Stimulated activated CD8-positive, alpha-beta memory T cell treated with anti-CD3 and anti-CD28 coated beads, Interleukin-2, amount 100 ng/mL, for 1 hour (primary cell): ENCODE measurements around the gene USHBP1.
"Not testable (repeated sequence)": the region's sequence is repeated elsewhere in the genome, so short reads cannot be mapped to it uniquely, and the experiment has no call there.

Experiments
- DNase-seq, 2 donors: peaks; one replicate each; pipeline ENCODE4 v3.0.0-alpha.2; 2020; ENCODE audit warnings: low read depth in 2 of 2

USHBP1 gene

GRCh38 chr19:17296273-17296672 lies 31.7 kb upstream of the USHBP1 start:
- no peak for DNase-seq

GRCh38 chr19:17295551-17295950 lies 31.0 kb upstream of the USHBP1 start:
- not testable (repeated sequence) for DNase-seq

- DNase-seq, result no peak
Measured at GRCh38 chr19:17294051-17294891, 29.7 kb upstream of the USHBP1 start.

- no peak for DNase-seq
Measured at GRCh38 chr19:17293605-17294004, 29.1 kb upstream of the USHBP1 start.

DNA sequence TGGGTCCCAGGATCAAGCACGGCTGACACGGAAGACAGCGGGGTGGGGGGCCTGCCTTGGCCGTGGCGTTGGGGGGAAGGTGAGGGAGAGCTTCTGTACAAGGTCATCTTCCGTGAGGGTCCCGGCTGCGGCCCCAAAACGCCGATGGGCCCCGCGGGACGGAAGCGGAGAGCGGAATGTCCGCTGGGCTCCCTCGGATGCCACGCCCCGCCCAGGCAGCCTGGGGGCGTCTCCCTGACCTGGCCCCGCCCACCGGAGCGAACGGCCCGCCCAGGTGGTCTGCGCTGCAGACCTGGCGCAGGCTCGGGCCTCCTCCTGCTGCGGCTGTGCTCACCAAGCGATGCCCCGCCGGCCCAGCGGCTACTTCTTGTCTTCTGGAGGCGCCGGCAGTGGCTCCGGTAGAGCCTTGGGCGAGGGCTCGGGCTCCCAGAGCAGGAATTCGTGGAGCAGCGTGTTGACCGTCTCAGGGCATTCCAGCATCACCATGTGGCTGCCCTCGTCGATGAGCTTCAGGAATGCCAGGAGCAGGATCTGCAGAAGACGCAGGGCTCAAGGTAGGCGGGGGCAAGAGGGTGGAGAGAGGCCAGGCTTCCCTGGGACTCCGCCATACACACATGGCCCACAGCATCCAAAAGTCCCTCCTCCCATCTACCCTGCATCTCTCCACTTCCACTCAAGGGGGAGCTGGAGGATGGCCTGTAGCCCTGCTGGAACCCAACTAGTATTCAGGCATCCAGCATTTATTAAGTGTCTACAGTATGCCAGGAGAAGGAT lies 27.9 kb upstream of the USHBP1 start:
- DNase-seq, result peak; percentile 56 to 59

DNA sequence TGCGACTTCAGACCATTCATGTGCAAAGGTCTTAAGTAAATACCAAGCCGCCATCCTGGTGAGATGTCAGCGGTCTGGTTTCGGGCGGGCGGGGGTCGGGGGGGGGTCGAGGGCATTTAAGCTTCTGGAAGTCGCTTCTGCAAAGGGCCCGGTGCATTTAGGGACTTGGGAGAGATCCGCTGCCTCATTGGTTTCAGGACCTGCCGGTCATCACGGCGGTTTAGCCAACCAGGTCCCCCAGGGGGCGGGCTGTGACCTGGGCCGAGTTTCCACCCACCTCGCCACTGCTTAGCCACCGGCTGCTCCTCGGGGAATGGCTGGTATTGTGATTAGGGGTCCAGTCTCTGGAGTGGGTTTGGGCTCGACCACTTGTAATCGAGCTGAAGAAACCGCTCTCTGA lies 24.9 kb upstream of the USHBP1 start:
- no peak for DNase-seq

DNA sequence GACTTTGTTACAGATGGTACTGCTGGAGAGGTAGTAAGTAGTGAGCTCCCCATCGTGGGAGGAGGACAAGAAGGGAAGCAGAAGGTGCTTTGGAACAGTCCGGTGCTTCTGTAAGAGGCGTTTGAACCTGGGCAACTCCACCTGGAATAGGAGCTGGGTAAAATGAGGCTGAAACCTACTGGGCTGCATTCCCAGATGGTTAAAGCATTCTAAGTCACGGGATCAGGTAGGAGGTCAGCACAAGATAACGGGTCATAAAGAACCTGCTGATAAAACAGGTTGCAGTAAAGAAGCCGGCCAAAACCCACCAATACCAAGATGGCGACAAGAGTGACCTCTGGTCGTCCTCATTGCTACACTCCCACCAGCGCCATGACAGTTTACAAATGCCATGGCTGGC lies 22.2 kb upstream of the USHBP1 start:
- DNase-seq, result no peak

DNA sequence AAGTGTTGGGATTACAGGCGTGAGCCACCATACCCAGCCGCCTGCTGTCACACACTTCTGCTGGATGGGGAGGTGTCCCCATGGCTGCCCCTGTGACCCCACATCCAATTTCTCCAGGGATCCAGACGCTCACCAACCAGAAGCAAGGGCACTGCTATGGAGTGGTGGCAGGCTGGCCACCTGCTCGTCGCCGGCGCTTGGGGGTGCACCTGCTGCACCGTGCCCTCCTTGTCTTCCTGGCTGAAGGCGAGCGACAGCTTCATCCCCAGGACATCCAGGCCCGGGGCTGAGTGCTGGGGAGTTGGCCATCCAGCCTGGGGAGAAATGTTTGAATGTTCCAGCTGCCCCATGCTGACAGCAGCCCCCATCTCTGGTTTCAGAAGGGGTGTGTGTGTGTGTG lies 21.7 kb upstream of the USHBP1 start:
- DNase-seq, result no peak

- no peak for DNase-seq
Measured at GRCh38 chr19:17285415-17286135, 21.0 kb upstream of the USHBP1 start.

DNA sequence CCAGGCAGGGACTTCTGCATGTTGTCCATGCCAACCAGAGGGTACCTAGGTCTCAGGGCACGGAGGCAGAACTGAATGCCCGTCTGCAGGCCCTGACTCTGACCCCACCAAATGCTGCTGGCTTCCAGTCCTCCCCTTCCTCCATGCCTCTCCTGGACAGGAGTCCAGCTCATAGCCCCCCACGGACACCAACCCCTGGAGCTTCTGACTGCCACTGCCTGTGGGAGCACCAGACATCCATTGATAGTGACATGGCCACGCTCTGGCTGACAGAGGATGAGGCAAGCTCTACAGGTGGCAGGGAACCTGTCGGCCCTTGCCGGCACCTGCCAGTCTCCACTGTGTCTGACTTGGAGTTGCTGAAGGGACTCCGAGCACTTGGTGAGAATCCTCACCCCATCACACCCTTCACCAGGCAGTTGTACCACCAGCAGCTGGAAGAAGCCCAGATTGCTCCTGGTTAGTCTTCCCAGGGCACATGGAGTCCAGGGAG lies 19.0 kb upstream of the USHBP1 start:
- no peak for DNase-seq

DNA sequence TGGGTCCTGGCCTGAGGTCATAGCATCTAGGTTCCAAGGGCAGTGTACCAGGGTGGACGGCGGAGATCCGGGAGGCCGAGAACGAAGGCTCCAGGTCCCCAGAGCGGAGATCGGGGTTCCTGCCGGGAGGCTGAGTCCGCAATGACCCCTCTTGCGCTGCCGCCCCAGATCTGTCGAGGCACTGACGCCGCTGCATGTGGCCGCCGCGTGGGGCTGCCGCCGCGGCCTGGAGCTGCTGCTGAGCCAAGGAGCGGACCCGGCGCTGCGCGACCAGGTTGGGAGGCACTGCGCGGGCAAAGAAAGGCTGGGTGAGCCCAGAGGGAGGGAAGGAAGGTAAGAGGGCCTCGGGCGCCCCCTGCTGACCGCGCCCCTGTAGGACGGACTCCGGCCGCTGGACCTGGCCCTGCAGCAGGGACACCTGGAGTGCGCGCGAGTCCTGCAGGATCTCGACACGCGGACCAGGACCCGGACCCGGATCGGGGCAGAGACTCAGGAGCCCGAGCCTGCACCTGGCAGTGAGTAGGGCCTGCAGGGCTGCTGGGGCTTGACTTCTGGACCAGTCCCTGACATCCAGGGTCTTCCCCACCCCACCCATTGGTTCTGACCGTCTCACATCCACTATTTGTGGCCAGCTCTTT lies 18.1 kb upstream of the USHBP1 start:
- peak; percentile 50 to 62 for DNase-seq

- no peak for DNase-seq
Measured at GRCh38 chr19:17281391-17282304, 17.1 kb upstream of the USHBP1 start, which contains the start of gene ANKLE1. TSS of gene ANKLE1 (plus strand) at chr19:17281901. CDS start at chr19:17281921, 20 bp downstream.

DNA sequence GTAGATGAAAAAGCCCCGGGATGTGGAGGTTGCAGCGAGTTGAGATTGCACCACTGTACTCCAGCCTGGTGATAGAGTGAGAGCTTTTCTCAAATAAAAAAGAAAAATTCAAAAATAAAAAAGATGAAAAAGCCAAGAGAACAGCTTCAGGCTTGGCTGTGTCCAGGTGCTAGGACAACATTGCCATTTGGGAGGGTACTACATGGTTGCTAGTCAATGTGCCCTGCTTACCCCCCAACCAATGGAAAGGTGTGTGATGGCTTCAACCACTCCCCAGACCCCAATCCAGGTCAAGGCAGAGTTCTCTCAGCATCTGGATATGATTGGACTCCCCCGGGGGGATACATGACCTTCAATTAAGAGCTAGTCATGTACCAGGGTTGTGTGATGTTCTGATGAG lies 14.9 kb upstream of the USHBP1 start:
- DNase-seq, result no peak

DNA sequence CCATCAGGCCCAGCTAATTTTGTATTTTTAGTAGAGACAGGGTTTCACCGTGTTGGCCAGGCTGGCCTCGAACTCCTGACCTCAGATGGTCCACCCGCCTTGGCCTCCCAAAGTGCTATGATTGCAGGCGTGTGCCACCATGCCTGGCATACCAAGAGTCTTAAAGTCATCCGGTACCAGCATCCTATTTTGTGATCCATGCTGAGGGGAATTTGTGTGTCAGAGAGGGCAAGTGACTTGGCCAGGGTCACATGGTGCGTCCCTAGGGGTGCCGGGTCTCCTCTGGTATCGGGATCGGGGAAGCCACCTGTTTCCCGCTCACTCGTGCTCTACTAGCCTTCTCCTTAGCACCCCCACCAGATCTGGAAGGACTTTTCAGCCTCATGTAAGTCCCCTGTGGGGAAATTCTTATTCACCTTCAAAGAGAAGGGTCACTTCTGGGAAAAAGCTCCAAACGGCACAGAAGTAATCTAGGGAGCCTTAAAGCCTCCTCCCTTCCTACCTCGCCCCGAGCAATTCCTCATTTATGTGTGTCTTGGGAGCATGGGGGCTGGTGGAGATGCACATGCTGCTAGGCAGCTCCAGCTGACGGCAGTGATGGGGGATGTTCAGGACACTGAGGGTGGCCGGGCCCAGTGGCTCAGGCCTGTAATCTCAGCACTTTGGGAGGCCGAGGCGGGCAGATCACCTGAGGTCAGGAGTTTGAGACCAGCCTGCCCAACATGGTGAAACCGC lies 11.1 kb upstream of the USHBP1 start:
- DNase-seq, result no peak

GRCh38 chr19:17274892-17275291 lies 10.3 kb upstream of the USHBP1 start:
- DNase-seq, result not testable (repeated sequence)

DNA sequence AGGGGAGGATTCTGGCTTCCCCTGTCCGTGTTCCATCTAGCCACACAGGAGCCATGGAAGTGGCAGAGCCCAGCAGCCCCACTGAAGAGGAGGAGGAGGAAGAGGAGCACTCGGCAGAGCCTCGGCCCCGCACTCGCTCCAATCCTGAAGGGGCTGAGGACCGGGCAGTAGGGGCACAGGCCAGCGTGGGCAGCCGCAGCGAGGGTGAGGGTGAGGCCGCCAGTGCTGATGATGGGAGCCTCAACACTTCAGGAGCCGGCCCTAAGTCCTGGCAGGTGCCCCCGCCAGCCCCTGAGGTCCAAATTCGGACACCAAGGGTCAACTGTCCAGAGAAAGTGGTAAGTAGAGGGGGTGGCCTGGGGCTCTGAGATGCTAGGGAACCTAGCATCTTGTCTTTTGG lies 4.2 kb upstream of the USHBP1 start:
- no peak for DNase-seq

DNA sequence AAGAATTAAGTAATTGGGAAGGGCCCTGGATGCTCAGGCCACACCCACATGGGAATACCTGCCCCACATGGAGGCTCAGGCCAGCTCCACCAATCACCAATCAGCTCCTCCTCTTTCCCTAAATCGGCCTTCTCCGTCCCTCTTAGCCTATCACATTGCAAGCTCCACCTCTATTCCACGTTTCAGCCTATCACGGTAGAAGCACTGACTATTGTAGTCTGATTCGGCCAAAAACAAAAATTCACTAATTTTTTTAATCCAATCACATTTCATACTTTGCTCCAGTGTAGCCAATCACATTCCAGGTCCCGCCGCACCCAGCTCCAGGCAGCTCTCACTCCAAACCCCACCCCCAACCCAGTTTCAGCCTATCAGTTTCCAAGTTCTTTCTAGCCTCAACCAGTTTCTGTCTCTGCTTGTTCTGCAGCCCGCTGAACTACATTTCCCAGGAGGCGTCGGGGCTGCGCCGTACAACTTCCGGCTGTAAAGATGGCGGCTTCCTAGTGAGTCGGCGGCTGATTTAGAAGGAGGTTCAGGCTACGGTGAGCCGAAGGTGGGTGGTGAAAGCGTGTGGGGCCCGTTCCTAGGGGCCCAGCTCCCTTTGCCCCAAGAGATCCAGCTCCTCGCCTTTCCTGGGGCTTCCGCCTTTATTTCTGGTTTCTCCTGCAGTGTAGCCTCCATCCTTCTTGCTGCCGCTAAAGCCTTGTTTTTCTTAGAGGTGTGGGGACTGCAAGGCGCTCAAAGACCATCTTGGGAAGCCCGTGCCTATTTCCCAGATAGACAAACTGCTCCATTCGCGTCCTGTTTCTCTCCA lies 2.6 kb upstream of the USHBP1 start, which contains the start of gene BABAM1:
Gene BABAM1 (plus strand): TSS at position 469 of the 814 bp plus-strand sequence. CDS start 1,364 bp downstream, outside the sequence.
- peak; percentile 79 to 80 for DNase-seq

DNA sequence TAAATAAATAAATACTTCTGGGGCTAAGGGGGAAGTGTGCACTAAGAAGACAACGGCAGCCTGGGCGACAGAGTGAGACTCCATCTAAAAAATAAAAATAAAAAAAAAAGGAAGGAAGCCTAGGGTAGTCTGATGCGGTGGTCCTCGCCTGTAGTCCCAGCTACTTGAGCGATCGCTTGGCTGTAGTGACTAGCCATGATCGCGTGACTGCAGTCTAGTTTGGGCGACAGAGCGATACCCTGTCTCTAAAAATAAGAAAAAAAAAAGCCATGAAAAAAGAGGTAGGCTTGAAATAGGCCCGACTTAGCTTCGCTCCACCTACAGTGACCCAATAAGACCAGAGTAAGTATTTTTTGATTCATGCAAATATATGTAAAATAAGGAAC lies 2.0 kb upstream of the USHBP1 start:
- DNase-seq, result no peak

- DNase-seq, result no peak
Measured at GRCh38 chr19:17266026-17266425, 1.5 kb upstream of the USHBP1 start.
